ENCODE data around the gene SLBP. TPM values are rescaled to one million over a fixed set of nuclear protein-coding genes. Genes with fewer than 3 reads are reported as not detected.

Gene SLBP
- total and polyA plus RNA-seq, 3 donors from 2014 or later, result 118 to 173 (median 137) TPM

- Histone ChIP-seq H3K4me3 (no peak overlapping the region), H3K36me3 (ENCODE audit: low read depth, missing control alignments) (no peaks in the 10 kb centered on the region), H3K27me3 (no peaks in the 10 kb centered on the region), H3K27ac (no peak overlapping the region), H3K9me3 (no peaks in the 10 kb centered on the region), H3K4me1 (peaks cover 8% of the 10 kb centered on the region)
- intact Hi-C loops (cut with DNase I; ENCODE audit: low total_unique reads), result loop anchor here (5.0 kb wide), 1 partner anchor 34 kb away; no protein-coding TSS in a partner anchor
- peak; percentile 96 for DNase-seq
- WGBS, 2 donors, result 58 to 72% methylated on average over 13 to 17 of the region's 17 CpGs
- TF ChIP-seq POLR2A (IDR thresholded peaks at IDR 0.05) (no peak), CTCF (IDR thresholded peaks at IDR 0.05) (peak; percentile 89 to 97 (median 91))
These were observed 14.2 kb upstream of the SLBP start for GRCh38 chr4:1726146-1726934.

- H3K4me3 ChIP-seq, result no peak overlapping the region
- intact Hi-C loops (cut with DNase I; ENCODE audit: low total_unique reads), result loop anchor here (5.0 kb wide), 1 partner anchor 33 kb away; no protein-coding TSS in a partner anchor
- H3K4me1 ChIP-seq, result peaks cover 8% of the 10 kb centered on the region
- no peaks in the 10 kb centered on the region for H3K9me3 ChIP-seq
- no peak for DNase-seq
- TF ChIP-seq POLR2A (IDR thresholded peaks at IDR 0.05) (no peak), CTCF (IDR thresholded peaks at IDR 0.05) (no peak)
- H3K36me3 ChIP-seq (ENCODE audit: low read depth, missing control alignments), result no peaks in the 10 kb centered on the region
- no peak overlapping the region for H3K27ac ChIP-seq
- WGBS, 2 donors, result 88 to 92% methylated on average over 2 to 10 of the region's 10 CpGs
- H3K27me3 ChIP-seq, result no peaks in the 10 kb centered on the region
These were observed 13.4 kb upstream of the SLBP start for GRCh38 chr4:1725521-1725920.

- no peak for DNase-seq
- intact Hi-C loops (cut with DNase I; ENCODE audit: low total_unique reads), result no loop called here
- H3K4me1 ChIP-seq, result peaks cover 16% of the 10 kb centered on the region
- H3K36me3 ChIP-seq (ENCODE audit: low read depth, missing control alignments), result no peaks in the 10 kb centered on the region
- no peak overlapping the region for H3K27ac ChIP-seq
- no peak for TF ChIP-seq CTCF (IDR thresholded peaks at IDR 0.05)
- no peak for TF ChIP-seq POLR2A (IDR thresholded peaks at IDR 0.05)
- 78 to 80% methylated on average over 12 of the region's 12 CpGs for WGBS, 2 donors
- H3K9me3 ChIP-seq, result no peaks in the 10 kb centered on the region
- H3K4me3 ChIP-seq, result no peak overlapping the region
- H3K27me3 ChIP-seq, result no peaks in the 10 kb centered on the region
These were observed 11.1 kb upstream of the SLBP start for GRCh38 chr4:1723131-1723801.

- Histone ChIP-seq H3K4me1 (peaks cover 16% of the 10 kb centered on the region), H3K9me3 (no peaks in the 10 kb centered on the region), H3K36me3 (ENCODE audit: low read depth, missing control alignments) (no peaks in the 10 kb centered on the region), H3K27me3 (no peaks in the 10 kb centered on the region), H3K27ac (no peak overlapping the region), H3K4me3 (no peak overlapping the region)
- 52 to 54% methylated on average over 15 to 18 of the region's 18 CpGs for WGBS, 2 donors
- intact Hi-C loops (cut with DNase I; ENCODE audit: low total_unique reads), result no loop called here
- TF ChIP-seq POLR2A (IDR thresholded peaks at IDR 0.05) (no peak), CTCF (IDR thresholded peaks at IDR 0.05) (no peak)
- no peak for DNase-seq
These were observed 10.5 kb upstream of the SLBP start for GRCh38 chr4:1722551-1723118.
